Astrocyte of the spinal cord (primary cell): ENCODE data around the gene ALDH6A1.
A peak's percentile ranks its signal among the peaks of the same experiment; 100 is the strongest.
"Not testable (repeated sequence)": the region's sequence is repeated elsewhere in the genome, so short reads cannot be mapped to it uniquely, and the experiment has no call there.

Experiments
- DNase-seq: peaks from one replicate; pipeline ENCODE4 v3.0.0; 2011; ENCODE audit warnings: low read depth, low spot score
- H3K4me3 ChIP-seq: 2 replicates; pipeline ENCODE4 v1.5.1; 2011; ENCODE audit warnings: low read depth, mild to moderate bottlenecking, low read length, moderate library complexity
- CTCF ChIP-seq: IDR thresholded peaks from 2 replicates; pipeline ENCODE4 v1.5.1; 2012; ENCODE audit warnings: low read depth, mild to moderate bottlenecking, low read length, inconsistent platforms
- in situ Hi-C: cut with HindIII; loops from 2 replicates; pipeline ENCODE4 v1.10.0; 2017; ENCODE audit warnings: low sequenced_read_pairs

The ALDH6A1 gene

GRCh38 chr14:74084277-74085046 is at the start of gene ALDH6A1, which contains the start of gene LIN52:
Gene ALDH6A1, minus strand, starts transcription at chr14:74084453. Its CDS starts 59 bp downstream, at chr14:74084394.
Gene LIN52, plus strand, starts transcription at chr14:74084956. Its CDS starts 19 bp downstream, at chr14:74084975.
- in situ Hi-C loops, result no loop called here
- peak within 1 kb of the TSS; percentile 93 for H3K4me3 ChIP-seq
- DNase-seq, result peak; percentile 100
- TF ChIP-seq CTCF, result no peak

GRCh38 chr14:74127634-74128033 is 43.4 kb upstream of the ALDH6A1 start:
- in situ Hi-C loops, result no loop called here
- DNase-seq, result no peak
- no peak for TF ChIP-seq CTCF
- H3K4me3 ChIP-seq, result no peak overlapping the region

- no peak for TF ChIP-seq CTCF
- no peak for DNase-seq
- in situ Hi-C loops, result no loop called here
- no peak overlapping the region for H3K4me3 ChIP-seq
Measured at GRCh38 chr14:74126315-74127013, 42.2 kb upstream of the ALDH6A1 start.

GRCh38 chr14:74125487-74125886 is 41.2 kb upstream of the ALDH6A1 start:
- DNase-seq, in situ Hi-C loops, H3K4me3 ChIP-seq: not testable (repeated sequence)

GRCh38 chr14:74111395-74112216 is 27.4 kb upstream of the ALDH6A1 start:
- DNase-seq, result peak; percentile 56
- in situ Hi-C loops, H3K4me3 ChIP-seq: not testable (repeated sequence)
- peak; percentile 54 for TF ChIP-seq CTCF

GRCh38 chr14:74109369-74109768 is 25.1 kb upstream of the ALDH6A1 start:
- in situ Hi-C loops, result no loop called here
- no peak overlapping the region for H3K4me3 ChIP-seq
- DNase-seq, result no peak
- TF ChIP-seq CTCF, result no peak
